H9 (cell line): ENCODE results near the gene ZNF609. TPM values are rescaled to one million over a fixed set of nuclear protein-coding genes. Genes with fewer than 3 reads are reported as not detected.

Experiments used
- DNase-seq: peaks from one replicate; pipeline ENCODE4 v3.0.0-alpha.2; 2017
- H2AFZ ChIP-seq: one replicate; pipeline ENCODE4 v1.6.1; 2013; ENCODE audit warnings: mild to moderate bottlenecking, low read length, control low read depth, moderate library complexity
- H2AK5ac ChIP-seq: 2 replicates; pipeline ENCODE4 v1.6.1; 2013; ENCODE audit warnings: low read length, control low read depth, mixed read lengths; ENCODE audit not compliant: insufficient read length
- H2BK120ac ChIP-seq: one replicate; pipeline ENCODE4 v1.6.1; 2013; ENCODE audit warnings: low read depth, mild to moderate bottlenecking, low read length, control low read depth, inconsistent platforms; ENCODE audit not compliant: poor library complexity, severe bottlenecking
- H2BK12ac ChIP-seq: 2 replicates; pipeline ENCODE4 v1.6.1; 2013; ENCODE audit warnings: low read length, control low read depth, mixed read lengths, low read depth; ENCODE audit not compliant: insufficient read length
- H2BK15ac ChIP-seq: 2 replicates; pipeline ENCODE4 v1.6.1; 2013; ENCODE audit warnings: low read depth, low read length, control low read depth
- H2BK20ac ChIP-seq: one replicate; pipeline ENCODE4 v1.6.1; 2013; ENCODE audit warnings: low read depth, mild to moderate bottlenecking, low read length, control low read depth, inconsistent platforms; ENCODE audit not compliant: poor library complexity, severe bottlenecking
- H2BK5ac ChIP-seq: 2 replicates; pipeline ENCODE4 v1.6.1; 2013; ENCODE audit warnings: low read length, control low read depth, mixed read lengths; ENCODE audit not compliant: insufficient read length
- H3K14ac ChIP-seq: 2 replicates; pipeline ENCODE4 v1.6.1; 2013; ENCODE audit warnings: low read length, control low read depth; ENCODE audit not compliant: insufficient read depth
- H3K18ac ChIP-seq: 2 replicates; pipeline ENCODE4 v1.6.1; 2013; ENCODE audit warnings: low read depth, mild to moderate bottlenecking, mixed read lengths, low read length, control low read depth; ENCODE audit not compliant: insufficient read length
- H3K23ac ChIP-seq: 2 replicates; pipeline ENCODE4 v1.6.1; 2013; ENCODE audit warnings: low read length, control low read depth, mixed read lengths, low read depth; ENCODE audit not compliant: insufficient read length
- H3K23me2 ChIP-seq: 2 replicates; pipeline ENCODE4 v1.6.1; 2013; ENCODE audit warnings: low read depth, mild to moderate bottlenecking, mixed read lengths, low read length, control low read depth; ENCODE audit not compliant: insufficient read length, poor library complexity, severe bottlenecking
- H3K27ac ChIP-seq: 2 replicates; pipeline ENCODE4 v1.5.1; 2013; ENCODE audit warnings: low read length, control low read depth, mixed read lengths, low read depth; ENCODE audit not compliant: insufficient read length
- H3K27me3 ChIP-seq: 2 replicates; pipeline ENCODE4 v1.6.1; 2013; ENCODE audit warnings: low read length, control low read depth, inconsistent platforms; ENCODE audit not compliant: insufficient read depth
- H3K4ac ChIP-seq: 2 replicates; pipeline ENCODE4 v1.6.1; 2013; ENCODE audit warnings: low read depth, mild to moderate bottlenecking, control low read depth, inconsistent platforms, low read length, moderate library complexity
- H3K4me1 ChIP-seq: 2 replicates; pipeline ENCODE4 v1.6.1; 2013; ENCODE audit warnings: low read length, control low read depth, inconsistent platforms; ENCODE audit not compliant: insufficient read depth
- H3K4me2 ChIP-seq: 2 replicates; pipeline ENCODE4 v1.6.1; 2013; ENCODE audit warnings: low read length, control low read depth, mixed read lengths; ENCODE audit not compliant: insufficient read length, insufficient read depth
- H3K56ac ChIP-seq: 2 replicates; pipeline ENCODE4 v1.6.1; 2013; ENCODE audit warnings: low read depth, mild to moderate bottlenecking, mixed read lengths, low read length, control low read depth; ENCODE audit not compliant: insufficient read length
- H3K79me1 ChIP-seq: 2 replicates; pipeline ENCODE4 v1.6.1; 2013; ENCODE audit warnings: low read depth, mild to moderate bottlenecking, moderate library complexity, low read length, control low read depth, inconsistent platforms; ENCODE audit not compliant: insufficient read depth, poor library complexity, severe bottlenecking
- H3K79me2 ChIP-seq: 2 replicates; pipeline ENCODE4 v1.6.1; 2013; ENCODE audit warnings: low read length, control low read depth, inconsistent platforms; ENCODE audit not compliant: insufficient read depth
- H3K9ac ChIP-seq: 2 replicates; pipeline ENCODE4 v1.6.1; 2013; ENCODE audit warnings: low read length, control low read depth, mixed read lengths; ENCODE audit not compliant: insufficient read length; ENCODE audit errors: extremely low read depth
- H3K9me3 ChIP-seq: one replicate; pipeline ENCODE4 v1.6.1; 2013; ENCODE audit warnings: low read depth, low read length, inconsistent platforms; ENCODE audit not compliant: control insufficient read depth
- H3T11ph ChIP-seq: one replicate; pipeline ENCODE4 v1.6.1; 2013; ENCODE audit warnings: mild to moderate bottlenecking, low read length, control low read depth, inconsistent platforms
- H4K20me1 ChIP-seq: one replicate; pipeline ENCODE4 v1.6.1; 2013; ENCODE audit not compliant: control insufficient read depth, insufficient read length, insufficient read depth
- H4K5ac ChIP-seq: 2 replicates; pipeline ENCODE4 v1.6.1; 2013; ENCODE audit warnings: low read depth, mild to moderate bottlenecking, mixed read lengths, low read length, control low read depth; ENCODE audit not compliant: insufficient read length
- H4K8ac ChIP-seq: replicated peaks from 2 replicates; pipeline ENCODE4 v1.6.1; 2013; ENCODE audit warnings: low read length, control low read depth, mixed read lengths, low read depth; ENCODE audit not compliant: insufficient read length
- H4K91ac ChIP-seq: 2 replicates; pipeline ENCODE4 v1.6.1; 2013; ENCODE audit warnings: low read depth, mild to moderate bottlenecking, moderate library complexity, mixed read lengths, low read length, control low read depth; ENCODE audit not compliant: insufficient read length
- H3K27ac Mint-ChIP-seq, 3 experiments: 2 replicates in 2 of 3; 3 replicates in 1 of 3; pipeline ENCODE4 v1.8.0; 2020 to 2021; ENCODE audit warnings: mixed read lengths in 3 of 3, mild to moderate bottlenecking in 1 of 3, moderate library complexity in 1 of 3
- H3K27me3 Mint-ChIP-seq: 2 replicates; pipeline ENCODE4 v1.8.0; 2021; ENCODE audit warnings: low read depth, mild to moderate bottlenecking, moderate library complexity, mixed read lengths
- H3K36me3 Mint-ChIP-seq, 3 experiments: 2 replicates in 2 of 3; 3 replicates in 1 of 3; pipeline ENCODE4 v1.8.0; 2020 to 2021; ENCODE audit warnings: low read depth in 3 of 3, mixed read lengths in 3 of 3; ENCODE audit not compliant: insufficient read depth in 1 of 3
- H3K4me1 Mint-ChIP-seq, 2 experiments: 2 replicates each; pipeline ENCODE4 v1.8.0; 2020; ENCODE audit warnings: mixed read lengths in 2 of 2
- H3K4me3 Mint-ChIP-seq, 2 experiments: 2 replicates in 1 of 2; 3 replicates in 1 of 2; pipeline ENCODE4 v1.8.0; 2020 to 2021; ENCODE audit warnings: mild to moderate bottlenecking in 2 of 2, mixed read lengths in 2 of 2, moderate library complexity in 1 of 2
- H3K9me3 Mint-ChIP-seq, 2 experiments: 2 replicates in 1 of 2; 3 replicates in 1 of 2; pipeline ENCODE4 v1.8.0; 2020; ENCODE audit warnings: mild to moderate bottlenecking in 2 of 2, mixed read lengths in 2 of 2, moderate library complexity in 1 of 2
- CTCF ChIP-seq: fragments of 200-600 bp; sonication (generic); conservative IDR thresholded peaks from 3 replicates; pipeline ENCODE4 v1.8.0; 2021; ENCODE audit warnings: antibody characterized with exemption, mild to moderate bottlenecking
- WGBS: extraction: QIAGEN DNeasy Blood & Tissue Kit; methylation state at CpG from one replicate; pipeline ENCODE4 v1.1.7; 2013; ENCODE audit warnings: missing lambda C conversion rate, low lambda C conversion rate, mixed read lengths; ENCODE audit not compliant: insufficient read length; ENCODE audit errors: extremely low coverage; 5-methylcytosine and 5-hydroxymethylcytosine counted together
- total RNA-seq: library from RNA; stranded (reverse); gene quantifications from 2 replicates; pipeline ENCODE4 v1.2.1, GENCODE V29; 2021

Gene ZNF609
- total RNA-seq, 1 experiment from 2014 or later = 45.3 TPM

DNA sequence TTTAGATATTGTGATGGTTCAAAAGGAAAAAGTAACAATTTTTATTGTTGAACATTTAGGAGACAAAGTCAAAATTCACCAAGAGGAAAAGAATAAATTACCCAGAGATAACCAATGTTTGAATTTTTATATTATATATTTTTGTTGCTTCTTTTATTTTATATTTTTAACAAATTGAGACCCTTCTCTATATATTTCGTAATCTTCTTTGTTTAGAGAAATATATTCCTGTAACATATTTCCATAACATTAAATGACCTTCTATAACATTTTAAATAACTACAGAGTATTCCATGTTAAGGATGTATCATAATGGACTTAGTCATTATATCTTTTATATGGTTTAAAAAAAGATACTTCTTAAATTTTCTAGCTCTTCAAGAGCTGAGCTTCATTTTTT lies 187.0 kb downstream of the ZNF609 start:
- H3K18ac ChIP-seq = no peak overlapping the region
- H3K27ac ChIP-seq = no peak overlapping the region
- no peak overlapping the region for H3K4ac ChIP-seq
- H3K9me3 Mint-ChIP-seq = no peaks in the 10 kb centered on the region
- H3K79me2 ChIP-seq = no peaks in the 10 kb centered on the region
- H3K27me3 Mint-ChIP-seq = no peaks in the 10 kb centered on the region
- H3K23ac ChIP-seq = no peak overlapping the region
- no peak overlapping the region for H4K91ac ChIP-seq
- H3K56ac ChIP-seq = no peak overlapping the region
- H3K36me3 Mint-ChIP-seq = peaks cover 0 to 9% (median 2%) of the 10 kb centered on the region in 3 experiments; a peak in 1 of 7 replicates
- no peaks in the 10 kb centered on the region for H3K27me3 ChIP-seq
- no peaks in the 10 kb centered on the region for H3K79me1 ChIP-seq
- H4K20me1 ChIP-seq = no peaks in the 10 kb centered on the region
- no peaks in the 10 kb centered on the region for H3K4me1 ChIP-seq
- no peak overlapping the region for H3K4me3 Mint-ChIP-seq
- H3K9me3 ChIP-seq = no peaks in the 10 kb centered on the region
- H3K14ac ChIP-seq = no peak overlapping the region
- no peak overlapping the region for H2BK120ac ChIP-seq
- H3T11ph ChIP-seq = no peak overlapping the region
- H4K8ac ChIP-seq = no peak overlapping the region
- no peak overlapping the region for H2BK12ac ChIP-seq
- no peak overlapping the region for H4K5ac ChIP-seq
- H3K4me1 Mint-ChIP-seq = peaks cover 17% of the 10 kb centered on the region in 2 experiments
- no peak overlapping the region for H2BK5ac ChIP-seq
- H2BK20ac ChIP-seq = no peak overlapping the region
- no CpG with 5 or more reads among the region's 1 CpG for WGBS
- H3K23me2 ChIP-seq = no peaks in the 10 kb centered on the region
- H2BK15ac ChIP-seq = no peak overlapping the region
- no peak overlapping the region for H3K9ac ChIP-seq
- 0 out of 7 replicates have a peak overlapping the region, but pooled peaks of 1 of the 3 experiments have one; percentile 47 for H3K27ac Mint-ChIP-seq
- DNase-seq = no peak
- TF ChIP-seq CTCF = no peak
- no peak overlapping the region for H2AFZ ChIP-seq
- H2AK5ac ChIP-seq = no peak overlapping the region
- no peak overlapping the region for H3K4me2 ChIP-seq
